ENCODE measurements around the gene CPT1B. TPM values are rescaled to one million over a fixed set of nuclear protein-coding genes. Genes with fewer than 3 reads are reported as not detected.

The CPT1B gene
- total RNA-seq, 1 donor from 2014 or later = 81.2 TPM

- Mint-ChIP-seq H3K4me1 (no peaks in the 10 kb centered on the region), H3K9me3 (no peaks in the 10 kb centered on the region), H3K27ac (ENCODE audit: unreplicated experiment) (no peak overlapping the region), H3K36me3 (ENCODE audit: low read depth) (no peaks in the 10 kb centered on the region), H3K27me3 (ENCODE audit: low read depth) (peaks cover 3% of the 10 kb centered on the region), H3K4me3 (no peak overlapping the region)
- TF ChIP-seq CTCF (conservative IDR thresholded peaks at IDR 0.05) = no peak
- no peak for DNase-seq (ENCODE audit: low read depth, low spot score)
Measured at GRCh38 chr22:50550395-50550794, 27.8 kb downstream of the CPT1B start.

- H3K27me3 Mint-ChIP-seq (ENCODE audit: low read depth) = no peaks in the 10 kb centered on the region
Measured at GRCh38 chr22:50548921-50549790, 29.1 kb downstream of the CPT1B start.

GRCh38 chr22:50548040-50548920 lies 29.9 kb downstream of the CPT1B start:
- no peaks in the 10 kb centered on the region for H3K9me3 Mint-ChIP-seq
- no peaks in the 10 kb centered on the region for H3K27me3 Mint-ChIP-seq (ENCODE audit: low read depth)
- H3K4me3 Mint-ChIP-seq = no peak overlapping the region
- H3K4me1 Mint-ChIP-seq = no peaks in the 10 kb centered on the region
- H3K36me3 Mint-ChIP-seq (ENCODE audit: low read depth) = no peaks in the 10 kb centered on the region
- TF ChIP-seq CTCF (conservative IDR thresholded peaks at IDR 0.05) = no peak
- DNase-seq (ENCODE audit: low read depth, low spot score) = no peak
- H3K27ac Mint-ChIP-seq (ENCODE audit: unreplicated experiment) = no peak overlapping the region

More at GRCh38 chr22:50548921-50549790, 29.1 kb downstream of the CPT1B start:
- TF ChIP-seq CTCF (conservative IDR thresholded peaks at IDR 0.05) = no peak
- no peaks in the 10 kb centered on the region for H3K9me3 Mint-ChIP-seq
- no peaks in the 10 kb centered on the region for H3K4me1 Mint-ChIP-seq
- H3K4me3 Mint-ChIP-seq = no peak overlapping the region
- H3K27ac Mint-ChIP-seq (ENCODE audit: unreplicated experiment) = no peak overlapping the region
- no peak for DNase-seq (ENCODE audit: low read depth, low spot score)
- no peaks in the 10 kb centered on the region for H3K36me3 Mint-ChIP-seq (ENCODE audit: low read depth)

- Mint-ChIP-seq H3K27ac (ENCODE audit: unreplicated experiment) (no peak overlapping the region), H3K36me3 (ENCODE audit: low read depth) (no peaks in the 10 kb centered on the region)
- DNase-seq (ENCODE audit: low read depth, low spot score) = no peak
Measured at GRCh38 chr22:50547263-50547985, 30.8 kb downstream of the CPT1B start.

More at GRCh38 chr22:50547263-50547985, 30.8 kb downstream of the CPT1B start:
- no peak overlapping the region for H3K4me3 Mint-ChIP-seq
- TF ChIP-seq CTCF (conservative IDR thresholded peaks at IDR 0.05) = no peak
- H3K4me1 Mint-ChIP-seq = no peaks in the 10 kb centered on the region
- peaks cover 3% of the 10 kb centered on the region for H3K27me3 Mint-ChIP-seq (ENCODE audit: low read depth)
- H3K9me3 Mint-ChIP-seq = no peaks in the 10 kb centered on the region
